Measurements from ENCODE around the gene SORCS2.

Gene SORCS2

DNA sequence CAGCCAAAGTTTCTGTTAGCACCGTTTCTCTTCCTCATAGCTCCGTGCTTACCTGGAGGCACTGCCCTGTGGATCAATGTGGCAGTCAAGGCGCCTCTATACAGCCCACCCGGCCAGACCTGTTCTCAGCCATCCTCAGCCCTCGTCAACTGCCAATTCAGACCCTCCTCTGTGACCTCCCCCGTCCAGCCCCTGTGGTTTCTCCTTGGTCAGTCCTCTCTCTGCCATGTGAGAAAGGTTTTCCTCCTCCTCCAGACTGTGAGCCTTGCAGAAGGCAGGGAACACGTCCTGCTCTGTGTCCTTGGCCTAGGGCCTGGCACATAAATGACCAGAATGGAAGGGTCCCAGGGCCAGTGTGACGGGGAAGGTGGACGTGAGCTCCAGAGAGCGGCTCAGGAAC lies 417.0 kb downstream of the SORCS2 start:
- no peak for DNase-seq

DNA sequence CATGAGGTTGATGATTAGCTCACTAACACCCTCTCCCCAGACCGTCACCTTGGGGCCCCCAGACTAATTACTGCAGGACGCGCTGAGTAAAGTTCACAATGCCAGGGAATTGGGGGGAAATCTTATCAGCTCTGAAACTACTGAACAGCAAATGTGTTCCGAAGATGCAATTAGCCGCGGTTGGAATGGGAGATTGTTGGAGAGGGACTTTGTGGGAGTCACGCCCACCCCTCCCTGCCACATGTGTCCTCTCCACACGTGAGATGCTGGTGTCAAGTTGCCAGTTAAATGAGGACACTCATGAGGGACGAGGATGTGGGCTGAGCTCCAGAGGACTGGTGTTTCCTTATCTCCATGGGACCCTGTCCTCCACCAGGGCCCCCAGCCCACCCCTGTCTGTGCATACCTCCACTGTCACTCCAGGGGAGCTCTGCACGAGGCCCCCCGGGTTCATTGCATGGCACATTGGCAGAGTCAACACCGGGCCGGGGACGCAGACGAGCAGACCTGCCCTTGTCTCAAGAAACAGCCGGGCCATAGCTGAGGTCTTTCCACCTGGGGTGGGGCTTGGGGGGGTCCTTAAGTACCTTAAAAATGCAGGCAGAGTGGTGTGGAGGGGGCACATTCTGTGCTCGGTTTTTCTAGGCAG lies 417.8 kb downstream of the SORCS2 start:
- no peak for DNase-seq

GRCh38 chr4:7610841-7611240 lies 418.5 kb downstream of the SORCS2 start:
- DNase-seq, result no peak

GRCh38 chr4:7612311-7612897 lies 420.1 kb downstream of the SORCS2 start:
- no peak for DNase-seq

GRCh38 chr4:7614350-7614949 lies 422.1 kb downstream of the SORCS2 start:
- DNase-seq, result no peak

GRCh38 chr4:7616193-7616592 lies 423.9 kb downstream of the SORCS2 start:
- no peak for DNase-seq

GRCh38 chr4:7618361-7618760 lies 426.0 kb downstream of the SORCS2 start:
- DNase-seq, result no peak

DNA sequence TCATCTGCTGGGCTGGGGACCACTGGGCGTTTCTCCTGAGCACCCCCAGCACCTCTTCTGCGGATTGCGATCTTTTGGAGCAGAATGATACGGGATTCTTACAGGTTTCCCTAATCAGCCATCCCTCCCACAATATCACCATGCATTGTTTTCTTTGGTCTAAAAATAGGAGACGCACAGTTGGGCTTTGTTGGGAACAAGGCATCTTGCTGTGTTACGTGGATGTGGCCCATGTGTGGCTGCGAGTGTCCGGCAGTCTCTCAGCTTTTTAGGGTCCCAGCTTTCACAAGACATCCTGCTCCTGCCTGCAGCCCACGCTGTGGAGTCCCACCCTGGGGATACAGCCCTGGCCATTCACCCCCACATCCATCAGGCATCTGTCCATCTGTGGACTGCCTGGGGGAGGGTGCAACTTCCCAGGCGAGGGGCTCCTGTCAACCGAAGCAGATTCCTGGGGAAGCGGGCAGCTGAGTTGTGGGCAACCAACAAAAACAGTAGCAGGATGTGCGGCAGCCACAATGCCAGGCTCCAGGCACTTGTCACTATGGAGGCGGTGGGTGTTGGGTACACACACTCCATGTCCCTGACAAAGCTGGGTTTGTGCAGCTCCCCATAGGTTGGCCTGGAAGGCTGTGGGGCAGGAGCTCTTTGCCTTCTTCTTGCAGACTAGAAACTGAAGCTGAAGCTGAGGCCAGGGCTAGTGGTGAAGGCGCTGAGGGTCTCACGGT lies 427.9 kb downstream of the SORCS2 start:
- DNase-seq, result no peak

GRCh38 chr4:7620814-7621176 lies 428.5 kb downstream of the SORCS2 start:
- no peak for DNase-seq

DNA sequence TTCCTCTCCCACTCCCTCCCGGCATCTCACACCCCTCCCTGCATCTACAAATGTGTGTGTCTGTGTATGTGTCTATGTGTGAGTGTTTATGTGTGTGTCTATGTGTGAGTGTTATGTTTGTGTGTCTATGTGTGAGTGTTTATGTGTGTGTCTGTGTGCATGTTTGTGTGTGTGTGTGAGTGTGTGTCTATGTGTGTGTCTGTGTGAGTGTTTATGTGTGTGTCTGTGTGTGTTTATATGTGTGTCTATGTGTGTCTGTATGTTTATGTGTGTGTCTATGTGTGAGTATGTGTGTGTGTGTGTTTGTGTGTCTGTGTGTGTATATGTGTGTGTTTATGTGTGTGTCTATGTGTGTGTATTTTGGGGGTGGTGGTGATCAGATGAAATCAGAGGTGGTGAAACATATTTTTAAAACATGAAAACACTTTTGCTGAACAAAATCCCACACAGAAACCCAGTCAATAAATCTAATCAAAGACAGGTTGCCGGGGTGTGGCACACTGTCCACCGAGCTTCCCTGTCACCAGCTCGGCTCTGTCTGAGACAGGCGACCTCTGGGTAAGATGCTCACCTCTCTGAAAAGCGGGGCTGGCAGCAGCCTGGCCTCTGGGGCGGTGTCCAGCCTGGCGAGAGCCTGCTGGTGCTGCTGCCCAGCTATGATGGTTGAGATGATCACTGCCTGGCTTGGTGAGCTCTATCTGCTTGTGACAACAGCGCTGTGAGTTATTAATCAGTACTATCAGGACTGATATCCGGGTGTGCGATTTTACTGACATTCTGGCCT lies 429.1 kb downstream of the SORCS2 start:
- no peak for DNase-seq

DNA sequence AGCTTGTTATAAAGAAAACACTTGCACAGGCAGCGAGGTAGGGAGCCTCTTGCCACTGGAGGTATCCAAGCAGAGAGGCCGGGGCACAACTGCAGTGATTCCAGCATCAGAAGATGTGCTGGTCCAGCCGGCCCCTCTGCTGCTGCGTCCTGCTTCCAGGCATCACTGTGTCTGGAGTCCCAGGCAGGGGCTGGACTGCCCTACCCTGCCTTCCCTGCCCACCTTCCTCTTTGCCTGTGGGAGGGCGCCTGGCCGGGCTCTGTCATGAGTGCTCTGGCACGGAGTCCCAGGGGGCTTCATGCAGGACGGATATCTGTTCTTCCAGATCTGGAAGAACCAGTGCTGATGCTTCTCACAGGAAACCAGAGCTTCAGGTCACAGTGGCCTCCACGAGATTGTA lies 430.0 kb downstream of the SORCS2 start:
- DNase-seq, result no peak

GRCh38 chr4:7623468-7623867 lies 431.1 kb downstream of the SORCS2 start:
- DNase-seq, result no peak

- DNase-seq, result no peak
Measured at GRCh38 chr4:7624396-7624980, 432.1 kb downstream of the SORCS2 start.

- no peak for DNase-seq
Measured at GRCh38 chr4:7625071-7625470, 432.7 kb downstream of the SORCS2 start.

DNA sequence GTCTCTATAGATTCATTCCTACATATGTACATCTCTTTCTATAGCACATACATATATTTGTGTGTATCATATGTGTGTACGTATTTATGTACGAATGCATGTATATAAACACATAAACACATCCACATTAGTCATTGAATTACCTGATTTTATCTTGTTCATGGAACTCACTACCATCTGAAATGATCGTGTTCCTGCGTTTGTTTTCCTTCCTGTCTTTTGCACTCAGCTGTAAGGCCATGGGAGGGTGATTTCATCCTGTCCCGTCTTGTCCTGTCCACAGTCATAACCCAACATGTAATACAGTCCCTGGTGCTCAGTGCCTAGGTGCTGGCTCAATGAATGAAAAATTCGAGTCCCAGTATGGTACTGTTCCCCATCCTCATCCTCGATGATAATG lies 434.2 kb downstream of the SORCS2 start:
- no peak for DNase-seq

- no peak for DNase-seq
Measured at GRCh38 chr4:7627251-7628250, 435.2 kb downstream of the SORCS2 start.

DNA sequence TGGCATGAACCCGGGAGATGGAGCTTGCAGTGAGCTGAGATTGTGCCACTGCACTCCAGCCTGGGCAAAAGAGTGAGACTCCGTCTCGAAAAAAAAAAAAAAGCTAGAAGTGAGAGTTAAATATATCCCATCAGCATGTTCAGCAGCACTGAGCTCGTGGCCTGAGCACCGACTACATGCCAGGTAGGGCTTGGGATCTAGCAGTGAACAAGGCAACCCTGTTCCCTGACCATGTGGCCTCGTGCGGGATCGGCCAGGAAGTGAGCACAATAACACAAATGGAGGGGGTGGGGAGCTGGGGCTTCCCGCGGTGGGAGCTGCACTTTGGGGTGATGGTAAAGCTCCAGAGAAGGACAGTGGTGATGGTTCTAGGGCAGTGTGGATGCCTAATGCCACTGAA lies 436.1 kb downstream of the SORCS2 start:
- no peak for DNase-seq

GRCh38 chr4:7629501-7630254 lies 437.3 kb downstream of the SORCS2 start:
- DNase-seq, result no peak

DNA sequence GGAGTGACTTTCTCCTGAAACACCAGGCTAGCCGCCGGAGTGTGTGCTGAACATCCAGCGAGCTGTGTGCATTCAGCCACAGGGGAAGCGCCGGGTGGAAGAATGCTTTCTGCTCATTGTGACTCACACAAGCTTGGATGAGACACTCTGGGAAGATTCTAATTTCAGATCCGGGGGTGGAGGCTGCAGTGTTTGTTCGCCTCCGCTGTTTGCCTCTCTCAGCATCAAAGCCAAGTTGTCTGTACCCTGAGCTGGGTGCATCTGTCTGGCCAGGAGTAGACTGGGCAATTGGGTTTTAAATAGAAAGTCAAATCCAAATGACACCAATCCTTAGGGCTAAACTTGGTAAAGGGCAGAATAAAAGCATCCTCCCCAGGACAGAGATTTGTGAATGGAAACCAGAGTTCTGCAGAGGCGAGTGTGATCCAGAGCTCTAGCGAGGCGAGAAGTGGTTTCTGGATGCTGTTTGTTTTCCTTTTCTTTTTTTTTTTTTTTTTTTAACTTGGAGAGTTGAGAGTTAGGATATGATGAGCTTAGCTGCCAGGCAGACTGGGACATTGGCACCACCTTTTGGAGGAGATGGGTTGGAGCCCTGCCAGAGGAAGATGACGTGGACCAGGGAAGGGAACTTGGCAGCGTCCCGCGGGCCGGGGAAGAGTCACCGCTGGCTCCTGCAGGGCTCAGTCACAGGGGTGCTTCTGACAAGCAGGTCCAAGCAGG lies 438.4 kb downstream of the SORCS2 start:
- no peak for DNase-seq
